Epidermal melanocyte (primary cell): ENCODE data around the gene CT47A7.
"Not testable (repeated sequence)": the region's sequence is repeated elsewhere in the genome, so short reads cannot be mapped to it uniquely, and the experiment has no call there.

Experiments
- DNase-seq: peaks from one replicate; pipeline ENCODE4 v3.0.0; 2011; ENCODE audit warnings: low spot score; ENCODE audit not compliant: insufficient read length

Gene CT47A7

GRCh38 chrX:120956500-120956899 is at the start of gene CT47A7:
Gene CT47A7, minus strand, starts transcription at chrX:120956600. Its CDS starts 255 bp downstream, at chrX:120956345.
- DNase-seq = not testable (repeated sequence)

GRCh38 chrX:121000589-121000988 is 44.2 kb upstream of the CT47A7 start:
- DNase-seq = no peak

- no peak for DNase-seq
Observed at GRCh38 chrX:120999413-120999812, 43.0 kb upstream of the CT47A7 start.

DNA sequence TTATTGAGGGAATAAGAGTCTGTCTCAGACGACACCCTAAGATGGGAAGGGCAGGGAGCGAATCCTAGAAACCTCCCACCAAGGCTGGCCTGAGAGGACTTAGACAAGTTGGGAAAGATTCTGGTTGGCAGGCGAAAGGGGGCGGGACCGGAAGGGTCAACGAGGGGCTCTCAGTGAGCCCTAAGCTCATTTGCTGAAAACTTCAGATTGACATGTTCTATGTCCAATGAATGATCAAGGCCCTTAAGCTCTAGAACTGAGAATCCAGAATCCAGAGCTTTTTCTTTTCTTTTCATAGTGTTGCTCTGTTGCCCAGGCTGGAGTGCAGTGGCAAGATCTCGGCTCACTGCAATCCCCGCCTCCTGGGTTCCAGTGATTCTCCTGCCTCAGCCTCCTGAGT is 29.3 kb upstream of the CT47A7 start, which contains the start of gene CT47A1:
Gene CT47A1, minus strand, starts transcription at position 101 of the 400 bp plus-strand sequence. CDS start 231 bp downstream, outside the sequence.
- not testable (repeated sequence) for DNase-seq
